Ureter (tissue), 1 donor: ENCODE measurements around the gene CAMK2B. TPM values are rescaled to one million over a fixed set of nuclear protein-coding genes. Genes with fewer than 3 reads are reported as not detected.
"Not testable (repeated sequence)": the region's sequence is repeated elsewhere in the genome, so short reads cannot be mapped to it uniquely, and the experiment has no call there.

Source experiments
- DNase-seq: peaks from one replicate; pipeline ENCODE4 v3.0.0-alpha.2; 2020; ENCODE audit warnings: low spot score
- total RNA-seq: library from RNA; stranded (reverse); gene quantifications from one replicate; pipeline ENCODE4 v1.2.4, GENCODE V29; 2023
- donor health status: DM: yes; HTN: yes; CAD: no.

CAMK2B gene
- total RNA-seq, 1 donor from 2014 or later, result not detected

DNA sequence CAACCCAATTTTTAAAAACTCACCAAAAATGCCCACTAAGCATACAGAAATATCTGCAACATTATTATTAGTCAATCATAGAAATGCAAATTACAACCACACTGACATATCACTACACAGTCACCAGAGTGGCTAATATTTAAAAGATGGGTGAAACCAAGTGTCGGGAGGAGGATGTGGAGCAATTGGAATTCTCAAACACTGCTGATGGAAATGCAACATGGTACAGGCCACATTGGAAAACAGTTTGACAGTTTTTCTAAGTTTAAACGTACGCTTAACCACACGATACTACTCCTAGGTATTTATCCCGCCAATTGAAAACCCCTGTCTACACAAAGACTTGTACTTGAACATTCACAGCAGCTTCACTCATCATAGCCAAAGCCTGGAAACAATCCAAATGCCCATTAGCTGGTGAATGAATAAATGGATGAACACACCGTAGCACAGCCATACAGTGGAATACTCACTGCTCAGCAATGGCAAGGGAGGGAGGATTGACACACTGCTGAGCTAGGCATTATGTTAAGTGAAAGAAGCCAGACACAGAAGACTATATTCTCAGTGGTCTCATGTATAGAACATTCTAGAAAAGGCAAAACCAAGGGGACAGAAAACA is 152.5 kb downstream of the CAMK2B start:
- DNase-seq, result no peak

DNA sequence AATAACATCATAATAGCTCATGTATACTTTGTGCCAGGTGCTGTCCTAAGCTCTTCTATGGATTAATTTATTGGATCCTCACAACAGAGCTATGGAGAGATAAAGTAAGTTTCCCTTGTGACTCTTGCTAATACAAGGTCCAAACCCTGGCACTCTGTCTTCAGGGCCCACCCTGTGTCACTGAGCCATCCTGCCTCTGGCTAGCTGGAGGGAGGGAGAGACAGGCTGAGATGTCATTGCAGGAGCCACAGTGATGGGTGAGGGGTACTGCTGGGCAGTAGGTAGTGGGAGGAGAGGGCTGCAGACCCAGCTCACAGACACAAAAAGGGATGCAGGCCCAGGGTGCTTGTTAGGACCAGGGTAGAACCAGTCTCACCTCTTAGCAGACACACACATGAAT is 153.0 kb downstream of the CAMK2B start:
- no peak for DNase-seq

DNA sequence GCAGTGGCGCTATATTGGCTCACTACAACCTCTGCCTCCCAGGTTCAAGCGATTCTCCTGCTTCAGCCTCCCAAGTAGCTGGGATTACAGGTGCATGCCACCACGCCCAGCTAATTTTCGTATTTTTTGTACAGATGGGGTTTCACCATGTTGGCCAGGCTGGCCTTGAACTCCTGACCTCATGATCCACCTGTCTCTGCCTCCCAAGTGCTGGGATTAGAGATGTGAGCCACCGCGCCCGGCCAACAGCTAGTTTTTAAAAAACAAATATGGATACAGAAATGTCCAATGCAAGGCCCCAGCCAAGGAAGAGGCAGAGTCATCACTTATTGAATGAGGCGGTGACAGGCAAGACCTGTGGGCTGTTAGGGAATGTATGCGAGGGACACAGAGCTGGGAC is 153.5 kb downstream of the CAMK2B start:
- not testable (repeated sequence) for DNase-seq

DNA sequence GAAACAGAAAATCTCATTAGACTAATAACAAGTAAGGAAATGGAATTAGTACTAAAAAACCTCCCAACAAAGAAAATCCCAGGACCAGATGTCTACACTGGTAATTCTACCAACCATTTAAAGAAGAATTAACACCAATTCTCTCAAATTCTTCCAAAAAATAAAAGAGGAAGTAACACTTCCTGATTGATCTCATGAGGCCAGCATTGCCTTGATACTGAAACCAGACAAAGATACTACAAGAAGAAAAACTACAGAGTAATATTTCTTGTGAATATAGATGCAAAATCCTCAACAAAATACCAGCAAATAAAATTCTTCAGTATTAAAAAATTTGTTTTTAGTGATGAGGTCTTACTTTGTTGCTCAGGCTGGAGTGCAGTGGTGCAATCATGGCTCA is 157.5 kb downstream of the CAMK2B start:
- no peak for DNase-seq

Other genes with a start within 250 kb of the CAMK2B start
- gene POLM, start 243.1 kb downstream of the CAMK2B start, total RNA-seq, result 46.5 TPM
- gene AEBP1, start 221.2 kb downstream of the CAMK2B start, total RNA-seq, result 131 TPM
- gene POLD2, start 202.0 kb downstream of the CAMK2B start, total RNA-seq, result 92.0 TPM
- gene MYL7, start 184.3 kb downstream of the CAMK2B start, total RNA-seq, result not detected
- gene GCK, start 136.2 kb downstream of the CAMK2B start, total RNA-seq, result 0.39 TPM
- 64.2 TPM for gene YKT6, start 124.6 kb downstream of the CAMK2B start, total RNA-seq
- gene NUDCD3, start 165.1 kb upstream of the CAMK2B start, total RNA-seq, result 131 TPM
- gene NPC1L1, start 215.7 kb upstream of the CAMK2B start, total RNA-seq, result 0.10 TPM
- 89.4 TPM for gene DDX56, start 248.3 kb upstream of the CAMK2B start, total RNA-seq